ENCODE data around the gene PPME1.

- TF ChIP-seq CTCF (conservative IDR thresholded peaks at IDR 0.05; ENCODE audit: low read depth, low read length), result no peak
- TF ChIP-seq EZH2 (IDR thresholded peaks at IDR 0.05; ENCODE audit: borderline replicate concordance, low read depth, low read length, poor library complexity, severe bottlenecking), result no peak
These were observed 908 bp downstream of the PPME1 start for GRCh38 chr11:74171997-74172396.

Measured in A673 (cell line).